IPS DF 19.7 (cell line): ENCODE results near the gene AAMDC.
A peak's percentile ranks its signal among the peaks of the same experiment; 100 is the strongest.

ENCODE experiments used
- DNase-seq: peaks from one replicate; pipeline ENCODE4 v3.0.0-alpha.2; 2013; ENCODE audit warnings: low read depth, low spot score

AAMDC gene

GRCh38 chr11:77820565-77821348 is at the start of gene AAMDC, which contains the start of gene RSF1:
Gene AAMDC, plus strand, starts transcription at chr11:77821144. Its CDS starts 21,353 bp downstream, at chr11:77842497.
Gene RSF1, minus strand, starts transcription at chr11:77820722. Its CDS starts 8 bp downstream, at chr11:77820714.
- DNase-seq, result peak; percentile 89

- DNase-seq, result no peak
Observed at GRCh38 chr11:77775936-77776335, 45.0 kb upstream of the AAMDC start.

GRCh38 chr11:77776455-77776854 is 44.5 kb upstream of the AAMDC start:
- DNase-seq, result no peak

- DNase-seq, result no peak
Observed at GRCh38 chr11:77778118-77778517, 42.8 kb upstream of the AAMDC start.

GRCh38 chr11:77778549-77778948 is 42.4 kb upstream of the AAMDC start:
- no peak for DNase-seq

GRCh38 chr11:77779935-77780334 is 41.0 kb upstream of the AAMDC start:
- DNase-seq, result peak; percentile 17

GRCh38 chr11:77783025-77783424 is 37.9 kb upstream of the AAMDC start:
- DNase-seq, result no peak

GRCh38 chr11:77784572-77784971 is 36.4 kb upstream of the AAMDC start:
- DNase-seq, result no peak

GRCh38 chr11:77789061-77789730 is 31.7 kb upstream of the AAMDC start:
- DNase-seq, result peak; percentile 20

- no peak for DNase-seq
Observed at GRCh38 chr11:77789731-77790476, 31.0 kb upstream of the AAMDC start.

- no peak for DNase-seq
Observed at GRCh38 chr11:77791301-77791700, 29.6 kb upstream of the AAMDC start.

- DNase-seq, result no peak
Observed at GRCh38 chr11:77793972-77794371, 27.0 kb upstream of the AAMDC start.

- DNase-seq, result no peak
Observed at GRCh38 chr11:77799338-77799737, 21.6 kb upstream of the AAMDC start.

- no peak for DNase-seq
Observed at GRCh38 chr11:77800449-77800848, 20.5 kb upstream of the AAMDC start.

GRCh38 chr11:77801477-77801876 is 19.5 kb upstream of the AAMDC start:
- no peak for DNase-seq

GRCh38 chr11:77806415-77806814 is 14.5 kb upstream of the AAMDC start:
- DNase-seq, result no peak

GRCh38 chr11:77806993-77807392 is 14.0 kb upstream of the AAMDC start:
- DNase-seq, result no peak

GRCh38 chr11:77813256-77813655 is 7.7 kb upstream of the AAMDC start:
- DNase-seq, result no peak

GRCh38 chr11:77814848-77815247 is 6.1 kb upstream of the AAMDC start:
- DNase-seq, result no peak

GRCh38 chr11:77815459-77815858 is 5.5 kb upstream of the AAMDC start:
- DNase-seq, result no peak

GRCh38 chr11:77819411-77819920 is 1.5 kb upstream of the AAMDC start:
- DNase-seq, result peak; percentile 68

GRCh38 chr11:77819921-77820564 is 901 bp upstream of the AAMDC start:
- DNase-seq, result no peak
